ENCODE data around the gene PRKAG3.

The PRKAG3 gene

GRCh38 chr2:218815649-218816048 is 16.0 kb downstream of the PRKAG3 start:
- H3K4me3 ChIP-seq (ENCODE audit: low read depth, low read length), result no peak overlapping the region

GRCh38 chr2:218815244-218815637 is 16.4 kb downstream of the PRKAG3 start:
- no peak overlapping the region for H3K4me3 ChIP-seq (ENCODE audit: low read depth, low read length)

GRCh38 chr2:218814540-218815243 is 16.9 kb downstream of the PRKAG3 start:
- H3K4me3 ChIP-seq (ENCODE audit: low read depth, low read length), result no peak overlapping the region

- H3K4me3 ChIP-seq (ENCODE audit: low read depth, low read length), result no peak overlapping the region
These were observed 17.7 kb downstream of the PRKAG3 start for GRCh38 chr2:218813771-218814460.

GRCh38 chr2:218812861-218813260 is 18.7 kb downstream of the PRKAG3 start:
- no peak overlapping the region for H3K4me3 ChIP-seq (ENCODE audit: low read depth, low read length)

GRCh38 chr2:218812096-218812815 is 19.3 kb downstream of the PRKAG3 start:
- H3K4me3 ChIP-seq (ENCODE audit: low read depth, low read length), result no peak overlapping the region

- no peak overlapping the region for H3K4me3 ChIP-seq (ENCODE audit: low read depth, low read length)
These were observed 20.2 kb downstream of the PRKAG3 start for GRCh38 chr2:218811382-218811781.

- no peak overlapping the region for H3K4me3 ChIP-seq (ENCODE audit: low read depth, low read length)
These were observed 21.3 kb downstream of the PRKAG3 start for GRCh38 chr2:218810256-218810655.

- H3K4me3 ChIP-seq (ENCODE audit: low read depth, low read length), result no peak overlapping the region
These were observed 22.1 kb downstream of the PRKAG3 start for GRCh38 chr2:218809515-218809914.

- no peak overlapping the region for H3K4me3 ChIP-seq (ENCODE audit: low read depth, low read length)
These were observed 24.0 kb downstream of the PRKAG3 start for GRCh38 chr2:218807626-218808025.

- no peak overlapping the region for H3K4me3 ChIP-seq (ENCODE audit: low read depth, low read length)
These were observed 25.1 kb downstream of the PRKAG3 start for GRCh38 chr2:218806346-218806978.

GRCh38 chr2:218805627-218806026 is 26.0 kb downstream of the PRKAG3 start:
- no peak overlapping the region for H3K4me3 ChIP-seq (ENCODE audit: low read depth, low read length)

- no peak overlapping the region for H3K4me3 ChIP-seq (ENCODE audit: low read depth, low read length)
These were observed 26.8 kb downstream of the PRKAG3 start for GRCh38 chr2:218804817-218805216.

GRCh38 chr2:218802386-218802994 is 29.1 kb downstream of the PRKAG3 start:
- H3K4me3 ChIP-seq (ENCODE audit: low read depth, low read length), result no peak overlapping the region

GRCh38 chr2:218799990-218800389 is 31.6 kb downstream of the PRKAG3 start:
- no peak overlapping the region for H3K4me3 ChIP-seq (ENCODE audit: low read depth, low read length)

- H3K4me3 ChIP-seq (ENCODE audit: low read depth, low read length), result no peak overlapping the region
These were observed 32.7 kb downstream of the PRKAG3 start for GRCh38 chr2:218798767-218799504.

GRCh38 chr2:218796691-218797090 is 34.9 kb downstream of the PRKAG3 start:
- H3K4me3 ChIP-seq (ENCODE audit: low read depth, low read length), result no peak overlapping the region

- no peak overlapping the region for H3K4me3 ChIP-seq (ENCODE audit: low read depth, low read length)
These were observed 39.2 kb downstream of the PRKAG3 start for GRCh38 chr2:218792433-218792832.

GRCh38 chr2:218788529-218789255 is 42.9 kb downstream of the PRKAG3 start:
- no peak overlapping the region for H3K4me3 ChIP-seq (ENCODE audit: low read depth, low read length)

- no peak overlapping the region for H3K4me3 ChIP-seq (ENCODE audit: low read depth, low read length)
These were observed 45.5 kb downstream of the PRKAG3 start for GRCh38 chr2:218786133-218786532.
